PC-9 (cell line): ENCODE measurements around the gene ZNRF1. TPM values are rescaled to one million over a fixed set of nuclear protein-coding genes. Genes with fewer than 3 reads are reported as not detected.
"Not testable (repeated sequence)": the region's sequence is repeated elsewhere in the genome, so short reads cannot be mapped to it uniquely, and the experiment has no call there.

Experiments
- BruUV-seq: library from RNA; stranded (reverse); fragments of 400-500 nt; replicated peaks from 2 replicates; lab custom pipeline; 2021; lab: Mats Ljungman, UMichigan
- CTCF ChIA-PET: fragments of 300-600 bp; sonication (Branson Sonifier 250); formaldehyde crosslinking; loops from one replicate; lab custom pipeline; 2022; ENCODE audit warnings: antibody characterized with exemption; lab: Charles Lee
- POLR2A ChIA-PET: fragments of 300-600 bp; sonication (Branson Sonifier 250); formaldehyde crosslinking; loops from one replicate; lab custom pipeline; 2022; ENCODE audit warnings: antibody characterized with exemption; ENCODE audit not compliant: unreplicated experiment; lab: Charles Lee
- DNase-seq, 2 experiments: peaks; one replicate each; pipeline versions ENCODE4 v3.0.0 to v3.0.0-alpha.2; 2015 to 2022; ENCODE audit warnings: mixed read lengths in 1 of 2
- H2AFZ ChIP-seq: fragments of 200-600 bp; sonication (generic); 2 replicates; pipeline ENCODE4 v1.8.1; 2017; ENCODE audit warnings: antibody characterized with exemption
- H3F3A ChIP-seq: fragments of 200-600 bp; sonication (generic); 2 replicates; pipeline ENCODE4 v1.8.1; 2017; ENCODE audit warnings: antibody characterized with exemption, mild to moderate bottlenecking, low read depth; ENCODE audit not compliant: insufficient read depth
- H3K27ac ChIP-seq: fragments of 200-600 bp; sonication (generic); 2 replicates; pipeline ENCODE4 v1.6.1; 2016; ENCODE audit warnings: mixed run types
- H3K27me3 ChIP-seq: fragments of 200-600 bp; sonication (generic); 2 replicates; pipeline ENCODE4 v1.6.1; 2016; ENCODE audit warnings: low read depth, mixed run types; ENCODE audit not compliant: insufficient read depth
- H3K36me3 ChIP-seq: fragments of 200-600 bp; sonication (generic); 2 replicates; pipeline ENCODE4 v1.6.1; 2016; ENCODE audit warnings: low read depth, mixed run types
- H3K4me1 ChIP-seq: fragments of 200-600 bp; sonication (generic); replicated peaks from 2 replicates; pipeline ENCODE4 v1.6.1; 2016; ENCODE audit warnings: mixed run types; ENCODE audit not compliant: insufficient read depth
- H3K4me2 ChIP-seq: fragments of 200-600 bp; sonication (generic); 2 replicates; pipeline ENCODE4 v1.6.1; 2017; ENCODE audit warnings: mixed run types
- H3K4me3 ChIP-seq: fragments of 200-600 bp; sonication (generic); 2 replicates; pipeline ENCODE4 v1.6.1; 2016; ENCODE audit warnings: mixed run types
- H3K79me2 ChIP-seq: fragments of 200-600 bp; sonication (generic); 2 replicates; pipeline ENCODE4 v1.6.1; 2017; ENCODE audit warnings: low read depth, mixed run types
- H3K9me2 ChIP-seq: fragments of 200-600 bp; sonication (generic); 2 replicates; pipeline ENCODE4 v1.8.1; 2017; ENCODE audit warnings: mild to moderate bottlenecking; ENCODE audit not compliant: insufficient read depth
- H3K9me3 ChIP-seq: fragments of 200-600 bp; sonication (generic); 2 replicates; pipeline ENCODE4 v1.8.1; 2016; ENCODE audit warnings: low read depth; ENCODE audit not compliant: insufficient read depth
- H4K20me1 ChIP-seq: fragments of 200-600 bp; sonication (generic); 2 replicates; pipeline ENCODE4 v1.8.1; 2017; ENCODE audit not compliant: insufficient read depth
- EZH2 ChIP-seq: fragments of 200-600 bp; sonication (generic); IDR thresholded peaks from 2 replicates; pipeline ENCODE4 v1.8.0; 2017; ENCODE audit warnings: antibody characterized with exemption, low read depth
- intact Hi-C: fragments of 100-400 bp; cut with micrococcal nuclease; formaldehyde crosslinking; loops from one replicate; pipeline ENCODE4 v1.10.0; 2022; ENCODE audit not compliant: unreplicated experiment
- total RNA-seq: library from RNA; stranded (reverse); gene quantifications from 2 replicates; pipeline ENCODE4 v1.2.3, GENCODE V29; 2021
- TF ChIP-seq, protein P1 (sequence below): fragments of 200-600 bp; sonication (generic); conservative IDR thresholded peaks from 2 replicates; pipeline ENCODE4 v1.6.1; 2017; ENCODE audit warnings: mixed run types, antibody characterized with exemption, mild to moderate bottlenecking, moderate library complexity

Gene ZNRF1
- total RNA-seq, 1 experiment from 2014 or later, result 64.4 TPM

- no peak overlapping the region for H3K4me2 ChIP-seq
- DNase-seq, result no peak
- POLR2A ChIA-PET, result no interaction called here
Observed at GRCh38 chr16:75121949-75122568, 123.2 kb downstream of the ZNRF1 start.

DNA sequence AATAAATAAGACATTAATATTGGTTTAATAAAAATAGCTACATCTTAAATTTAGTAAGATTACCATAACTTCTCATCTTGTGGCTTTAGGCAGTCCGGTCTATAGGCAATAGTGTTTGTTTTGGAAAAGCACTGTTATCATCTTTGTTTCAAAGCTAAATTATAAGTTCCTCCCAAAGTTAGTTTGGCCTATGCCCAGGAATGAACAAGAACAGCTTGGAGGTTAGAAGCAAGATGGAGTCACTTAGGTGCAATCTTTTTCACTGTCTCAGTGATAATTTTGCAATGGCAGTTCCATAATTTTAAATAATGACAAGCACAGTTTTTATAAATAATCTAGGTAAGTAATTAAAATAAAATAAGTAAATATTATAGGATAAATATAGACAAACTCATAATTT is 123.8 kb downstream of the ZNRF1 start:
- CTCF ChIA-PET, result no interaction called here
- Histone ChIP-seq H3K9me3 (peaks cover 27% of the 10 kb centered on the region), H2AFZ (no peak overlapping the region), H4K20me1 (no peaks in the 10 kb centered on the region), H3K27me3 (peaks cover 9% of the 10 kb centered on the region; the same call in 1 of the 2 replicates), H3K79me2 (no peaks in the 10 kb centered on the region), H3K4me3 (no peak overlapping the region), H3K4me2 (no peak overlapping the region), H3K36me3 (no peaks in the 10 kb centered on the region), H3K4me1 (peaks cover 7% of the 10 kb centered on the region; the same call in 1 of the 2 replicates), H3F3A (peaks cover 8% of the 10 kb centered on the region; the same call in 1 of the 2 replicates), H3K27ac (no peak overlapping the region), H3K9me2 (no peaks in the 10 kb centered on the region)
- intact Hi-C loops, result no loop called here
- TF ChIP-seq, protein P1, sequence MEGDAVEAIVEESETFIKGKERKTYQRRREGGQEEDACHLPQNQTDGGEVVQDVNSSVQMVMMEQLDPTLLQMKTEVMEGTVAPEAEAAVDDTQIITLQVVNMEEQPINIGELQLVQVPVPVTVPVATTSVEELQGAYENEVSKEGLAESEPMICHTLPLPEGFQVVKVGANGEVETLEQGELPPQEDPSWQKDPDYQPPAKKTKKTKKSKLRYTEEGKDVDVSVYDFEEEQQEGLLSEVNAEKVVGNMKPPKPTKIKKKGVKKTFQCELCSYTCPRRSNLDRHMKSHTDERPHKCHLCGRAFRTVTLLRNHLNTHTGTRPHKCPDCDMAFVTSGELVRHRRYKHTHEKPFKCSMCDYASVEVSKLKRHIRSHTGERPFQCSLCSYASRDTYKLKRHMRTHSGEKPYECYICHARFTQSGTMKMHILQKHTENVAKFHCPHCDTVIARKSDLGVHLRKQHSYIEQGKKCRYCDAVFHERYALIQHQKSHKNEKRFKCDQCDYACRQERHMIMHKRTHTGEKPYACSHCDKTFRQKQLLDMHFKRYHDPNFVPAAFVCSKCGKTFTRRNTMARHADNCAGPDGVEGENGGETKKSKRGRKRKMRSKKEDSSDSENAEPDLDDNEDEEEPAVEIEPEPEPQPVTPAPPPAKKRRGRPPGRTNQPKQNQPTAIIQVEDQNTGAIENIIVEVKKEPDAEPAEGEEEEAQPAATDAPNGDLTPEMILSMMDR, result no peak
- no peak for TF ChIP-seq EZH2
- POLR2A ChIA-PET, result no interaction called here
- BruUV-seq, result no TSS peak
- no peak for DNase-seq

More at GRCh38 chr16:75121949-75122568, 123.2 kb downstream of the ZNRF1 start:
- peaks cover 22% of the 10 kb centered on the region for H3K9me3 ChIP-seq
- intact Hi-C loops, result no loop called here
- peaks cover 8% of the 10 kb centered on the region; the same call in 1 of the 2 replicates for H3F3A ChIP-seq
- BruUV-seq, result no TSS peak
- no peaks in the 10 kb centered on the region for H4K20me1 ChIP-seq
- H3K9me2 ChIP-seq, result no peaks in the 10 kb centered on the region
- H2AFZ ChIP-seq, result no peak overlapping the region
- no peak overlapping the region for H3K4me3 ChIP-seq
- H3K27me3 ChIP-seq, result 0 out of 2 replicates have a peak, but pooled peaks cover 4% of the 10 kb centered on the region
- H3K79me2 ChIP-seq, result no peaks in the 10 kb centered on the region
- TF ChIP-seq, protein P1, result no peak
- no peak for TF ChIP-seq EZH2
- peaks cover 7% of the 10 kb centered on the region; the same call in 1 of the 2 replicates for H3K4me1 ChIP-seq
- CTCF ChIA-PET, result no interaction called here
- H3K27ac ChIP-seq, result no peak overlapping the region
- H3K36me3 ChIP-seq, result no peaks in the 10 kb centered on the region

DNA sequence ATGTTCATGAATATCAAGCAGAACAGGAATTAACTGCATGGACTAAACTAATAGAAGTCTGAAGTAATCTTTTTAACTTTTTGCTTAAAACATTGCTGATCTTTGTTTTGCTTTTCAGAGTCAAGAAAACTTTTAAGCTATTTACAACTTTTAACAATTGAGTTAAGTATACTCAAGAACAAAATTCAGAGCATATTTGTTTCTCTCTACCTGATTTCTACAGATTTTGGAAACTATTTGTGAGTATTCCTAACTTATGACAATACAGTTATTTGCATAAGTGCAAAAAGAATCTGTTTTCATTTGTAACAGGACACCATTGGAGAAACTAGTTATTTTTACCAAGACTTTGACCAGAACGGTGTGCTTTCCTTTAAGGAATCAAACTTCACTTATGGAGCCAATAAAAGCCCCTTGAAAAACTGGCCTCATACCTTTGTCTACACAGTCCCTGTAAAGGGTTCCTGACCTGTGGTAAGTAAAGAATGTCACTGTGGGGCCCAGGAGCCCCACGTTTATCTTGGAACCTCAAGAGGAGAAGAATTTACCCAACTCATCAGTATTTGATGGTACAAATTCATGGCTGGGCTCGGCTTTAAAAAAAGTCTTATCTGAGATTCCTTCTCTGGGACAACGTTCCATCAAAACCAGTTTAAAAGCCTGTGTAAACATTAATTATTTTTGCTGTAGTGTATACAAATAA is 129.0 kb downstream of the ZNRF1 start:
- Histone ChIP-seq H3K9me2 (no peaks in the 10 kb centered on the region), H3K27ac (no peak overlapping the region), H3K36me3 (no peaks in the 10 kb centered on the region), H3K79me2 (no peaks in the 10 kb centered on the region), H4K20me1 (no peaks in the 10 kb centered on the region; the same call in 1 of the 2 replicates), H3F3A (peaks cover 16% of the 10 kb centered on the region), H3K4me3 (no peak overlapping the region), H3K4me2 (no peak overlapping the region), H2AFZ (no peak overlapping the region), H3K4me1 (peaks cover 18% of the 10 kb centered on the region), H3K9me3 (peaks cover 9% of the 10 kb centered on the region; the same call in 1 of the 2 replicates), H3K27me3 (peaks cover 9% of the 10 kb centered on the region; the same call in 1 of the 2 replicates)
- ChIA-PET POLR2A (interaction anchor here (0.7 kb wide), 1 partner anchor 98 kb away, joined by 3 read pairs; no protein-coding TSS in a partner anchor), CTCF (no interaction called here)
- no TSS peak for BruUV-seq
- DNase-seq, result no peak
- TF ChIP-seq, protein P1, result no peak
- no peak for TF ChIP-seq EZH2
- intact Hi-C loops, result no loop called here

DNA sequence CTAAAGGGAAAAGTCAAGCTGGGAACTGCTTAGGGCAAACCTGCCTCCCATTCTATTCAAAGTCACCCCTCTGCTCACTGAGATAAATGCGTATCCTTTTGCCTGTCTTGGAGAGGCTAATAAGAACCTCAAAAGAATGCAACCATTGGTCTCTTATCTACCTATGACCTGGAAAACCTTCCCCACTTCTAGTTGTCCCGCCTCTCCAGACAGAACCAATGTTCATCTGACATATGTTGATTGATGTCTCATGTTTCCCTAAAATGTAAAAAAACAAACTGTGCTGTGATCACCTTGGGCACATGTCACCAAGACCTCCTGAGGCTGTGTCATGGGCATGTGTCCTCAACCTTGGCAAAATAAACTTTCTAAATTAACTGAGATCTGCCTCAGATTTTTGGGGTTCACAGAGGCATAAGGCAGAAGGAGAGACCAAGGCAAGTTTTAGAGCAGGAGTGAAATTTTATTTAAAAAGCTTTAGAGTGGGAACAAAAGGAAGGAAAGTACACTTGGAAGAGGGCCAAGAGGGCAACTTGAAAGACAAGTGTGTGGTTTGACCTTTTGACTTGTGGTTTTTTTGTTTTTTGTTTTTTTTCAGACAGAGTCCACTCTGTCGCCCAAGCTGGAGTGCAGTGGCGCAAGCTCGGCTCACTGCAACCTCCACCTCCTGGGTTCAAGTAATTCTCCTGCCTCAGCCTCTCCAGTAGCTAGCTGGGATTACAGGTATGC is 130.8 kb downstream of the ZNRF1 start:
- H3K36me3 ChIP-seq, H3K27ac ChIP-seq, H3K79me2 ChIP-seq, H4K20me1 ChIP-seq, BruUV-seq, POLR2A ChIA-PET, H3K27me3 ChIP-seq, H2AFZ ChIP-seq, H3K9me2 ChIP-seq, H3K9me3 ChIP-seq, intact Hi-C loops, H3K4me3 ChIP-seq: not testable (repeated sequence)
- Histone ChIP-seq H3K4me2 (peak overlapping the region; percentile 34; the same call in 1 of the 2 replicates), H3K4me1 (peaks cover 18% of the 10 kb centered on the region), H3F3A (peaks cover 16% of the 10 kb centered on the region)
- CTCF ChIA-PET, result interaction anchor here (0.6 to 1.3 kb wide), 3 partner anchors 13 to 267 kb away, joined by 3 to 4 read pairs (median 4); no protein-coding TSS in a partner anchor
- DNase-seq, result peak; percentile 47 to 74
